GM18951 (cell line): ENCODE results near the gene KLC1.
A peak's percentile ranks its signal among the peaks of the same experiment; 100 is the strongest.

ENCODE experiments used
- POLR2A ChIP-seq: IDR thresholded peaks from 4 replicates; pipeline ENCODE4 v1.6.1; 2011; ENCODE audit warnings: mild to moderate bottlenecking; ENCODE audit not compliant: insufficient read length, insufficient read depth; ENCODE audit errors: extremely low read depth
- in situ Hi-C: fragments of 300-500 bp; cut with MboI; formaldehyde crosslinking; loops from one replicate; pipeline ENCODE4 v1.12.0; 2022; ENCODE audit warnings: low sequenced_read_pairs, mixed read lengths, inconsistent platforms; ENCODE audit not compliant: unreplicated experiment

KLC1 gene

GRCh38 chr14:103692871-103693270, 63.9 kb downstream of the KLC1 start:
- no peak for TF ChIP-seq POLR2A
- in situ Hi-C loops, result no loop called here

GRCh38 chr14:103693515-103693914, 64.5 kb downstream of the KLC1 start:
- in situ Hi-C loops, result no loop called here
- no peak for TF ChIP-seq POLR2A

GRCh38 chr14:103694572-103695026, 65.6 kb downstream of the KLC1 start:
- TF ChIP-seq POLR2A, result no peak
- in situ Hi-C loops, result no loop called here

GRCh38 chr14:103695296-103696069, 66.5 kb downstream of the KLC1 start:
- in situ Hi-C loops, result no loop called here
- TF ChIP-seq POLR2A, result no peak

- in situ Hi-C loops, result no loop called here
- TF ChIP-seq POLR2A, result no peak
Observed at GRCh38 chr14:103696070-103696402, 67.0 kb downstream of the KLC1 start.

GRCh38 chr14:103696466-103697071, 67.6 kb downstream of the KLC1 start:
- no peak for TF ChIP-seq POLR2A
- in situ Hi-C loops, result no loop called here

GRCh38 chr14:103697206-103697602, 68.2 kb downstream of the KLC1 start:
- no peak for TF ChIP-seq POLR2A
- in situ Hi-C loops, result no loop called here

GRCh38 chr14:103697603-103698379, 68.8 kb downstream of the KLC1 start:
- TF ChIP-seq POLR2A, result no peak
- in situ Hi-C loops, result no loop called here

GRCh38 chr14:103698380-103699260, 69.6 kb downstream of the KLC1 start:
- peak; percentile 28 for TF ChIP-seq POLR2A
- in situ Hi-C loops, result no loop called here

- no peak for TF ChIP-seq POLR2A
- in situ Hi-C loops, result no loop called here
Observed at GRCh38 chr14:103699261-103699661, 70.2 kb downstream of the KLC1 start.

GRCh38 chr14:103699901-103700752, 71.1 kb downstream of the KLC1 start:
- in situ Hi-C loops, result no loop called here
- no peak for TF ChIP-seq POLR2A
